PC-9 (cell line): ENCODE measurements around the gene ABHD4. TPM values are rescaled to one million over a fixed set of nuclear protein-coding genes. Genes with fewer than 3 reads are reported as not detected.

Experiments used
- BruUV-seq: library from RNA; stranded (reverse); fragments of 400-500 nt; replicated peaks from 2 replicates; lab custom pipeline; 2021; lab: Mats Ljungman, UMichigan
- CTCF ChIA-PET: fragments of 300-600 bp; sonication (Branson Sonifier 250); formaldehyde crosslinking; loops from one replicate; lab custom pipeline; 2022; ENCODE audit warnings: antibody characterized with exemption; lab: Charles Lee
- POLR2A ChIA-PET: fragments of 300-600 bp; sonication (Branson Sonifier 250); formaldehyde crosslinking; loops from one replicate; lab custom pipeline; 2022; ENCODE audit warnings: antibody characterized with exemption; ENCODE audit not compliant: unreplicated experiment; lab: Charles Lee
- DNase-seq, 2 experiments: peaks; one replicate each; pipeline versions ENCODE4 v3.0.0 to v3.0.0-alpha.2; 2015 to 2022; ENCODE audit warnings: mixed read lengths in 1 of 2
- H2AFZ ChIP-seq: fragments of 200-600 bp; sonication (generic); 2 replicates; pipeline ENCODE4 v1.8.1; 2017; ENCODE audit warnings: antibody characterized with exemption
- H3F3A ChIP-seq: fragments of 200-600 bp; sonication (generic); 2 replicates; pipeline ENCODE4 v1.8.1; 2017; ENCODE audit warnings: antibody characterized with exemption, mild to moderate bottlenecking, low read depth; ENCODE audit not compliant: insufficient read depth
- H3K27ac ChIP-seq: fragments of 200-600 bp; sonication (generic); 2 replicates; pipeline ENCODE4 v1.6.1; 2016; ENCODE audit warnings: mixed run types
- H3K27me3 ChIP-seq: fragments of 200-600 bp; sonication (generic); 2 replicates; pipeline ENCODE4 v1.6.1; 2016; ENCODE audit warnings: low read depth, mixed run types; ENCODE audit not compliant: insufficient read depth
- H3K36me3 ChIP-seq: fragments of 200-600 bp; sonication (generic); 2 replicates; pipeline ENCODE4 v1.6.1; 2016; ENCODE audit warnings: low read depth, mixed run types
- H3K4me1 ChIP-seq: fragments of 200-600 bp; sonication (generic); replicated peaks from 2 replicates; pipeline ENCODE4 v1.6.1; 2016; ENCODE audit warnings: mixed run types; ENCODE audit not compliant: insufficient read depth
- H3K4me2 ChIP-seq: fragments of 200-600 bp; sonication (generic); 2 replicates; pipeline ENCODE4 v1.6.1; 2017; ENCODE audit warnings: mixed run types
- H3K4me3 ChIP-seq: fragments of 200-600 bp; sonication (generic); 2 replicates; pipeline ENCODE4 v1.6.1; 2016; ENCODE audit warnings: mixed run types
- H3K79me2 ChIP-seq: fragments of 200-600 bp; sonication (generic); 2 replicates; pipeline ENCODE4 v1.6.1; 2017; ENCODE audit warnings: low read depth, mixed run types
- H3K9me2 ChIP-seq: fragments of 200-600 bp; sonication (generic); 2 replicates; pipeline ENCODE4 v1.8.1; 2017; ENCODE audit warnings: mild to moderate bottlenecking; ENCODE audit not compliant: insufficient read depth
- H3K9me3 ChIP-seq: fragments of 200-600 bp; sonication (generic); 2 replicates; pipeline ENCODE4 v1.8.1; 2016; ENCODE audit warnings: low read depth; ENCODE audit not compliant: insufficient read depth
- H4K20me1 ChIP-seq: fragments of 200-600 bp; sonication (generic); 2 replicates; pipeline ENCODE4 v1.8.1; 2017; ENCODE audit not compliant: insufficient read depth
- EZH2 ChIP-seq: fragments of 200-600 bp; sonication (generic); IDR thresholded peaks from 2 replicates; pipeline ENCODE4 v1.8.0; 2017; ENCODE audit warnings: antibody characterized with exemption, low read depth
- intact Hi-C: fragments of 100-400 bp; cut with micrococcal nuclease; formaldehyde crosslinking; loops from one replicate; pipeline ENCODE4 v1.10.0; 2022; ENCODE audit not compliant: unreplicated experiment
- total RNA-seq: library from RNA; stranded (reverse); gene quantifications from 2 replicates; pipeline ENCODE4 v1.2.3, GENCODE V29; 2021
- TF ChIP-seq, protein P1 (sequence below): fragments of 200-600 bp; sonication (generic); conservative IDR thresholded peaks from 2 replicates; pipeline ENCODE4 v1.6.1; 2017; ENCODE audit warnings: mixed run types, antibody characterized with exemption, mild to moderate bottlenecking, moderate library complexity

Gene ABHD4
- total RNA-seq, 1 experiment from 2014 or later, result 83.2 TPM

GRCh38 chr14:22589096-22589839, 8.8 kb upstream of the ABHD4 start, which contains the start of gene DAD1:
Gene DAD1 (minus strand): TSS chr14:22589224. CDS start chr14:22589157, 67 bp downstream.
- ChIA-PET CTCF (interaction anchor here (0.5 to 1.4 kb wide), 8 partner anchors 10 to 480 kb away, joined by 3 to 6 read pairs (median 4); no protein-coding TSS in a partner anchor), POLR2A (interaction anchor here (0.5 to 2.1 kb wide), 16 partner anchors 9 to 386 kb away, joined by 3 to 13 read pairs (median 4); partner anchors contain the start of genes ABHD4 and LRP10)
- intact Hi-C loops, result loop anchor here (1.0 kb wide), 1 partner anchor 25 kb away; no protein-coding TSS in a partner anchor
- no TSS peak for BruUV-seq
- Histone ChIP-seq H3K27ac (peak within 1 kb of the TSS; percentile 79), H2AFZ (peak within 1 kb of the TSS; percentile 92), H4K20me1 (no peaks in the 10 kb centered on the region; the same call in 1 of the 2 replicates), H3K36me3 (peaks cover 5% of the 10 kb centered on the region; the same call in 1 of the 2 replicates), H3K9me2 (no peaks in the 10 kb centered on the region), H3K4me1 (peaks cover 34% of the 10 kb centered on the region), H3K4me2 (peak within 1 kb of the TSS; percentile 90), H3F3A (peaks cover 10% of the 10 kb centered on the region; the same call in 1 of the 2 replicates), H3K27me3 (no peaks in the 10 kb centered on the region), H3K79me2 (peaks cover 47% of the 10 kb centered on the region), H3K4me3 (peak within 1 kb of the TSS; percentile 87), H3K9me3 (no peaks in the 10 kb centered on the region)
- TF ChIP-seq EZH2, result no peak
- TF ChIP-seq, protein P1, sequence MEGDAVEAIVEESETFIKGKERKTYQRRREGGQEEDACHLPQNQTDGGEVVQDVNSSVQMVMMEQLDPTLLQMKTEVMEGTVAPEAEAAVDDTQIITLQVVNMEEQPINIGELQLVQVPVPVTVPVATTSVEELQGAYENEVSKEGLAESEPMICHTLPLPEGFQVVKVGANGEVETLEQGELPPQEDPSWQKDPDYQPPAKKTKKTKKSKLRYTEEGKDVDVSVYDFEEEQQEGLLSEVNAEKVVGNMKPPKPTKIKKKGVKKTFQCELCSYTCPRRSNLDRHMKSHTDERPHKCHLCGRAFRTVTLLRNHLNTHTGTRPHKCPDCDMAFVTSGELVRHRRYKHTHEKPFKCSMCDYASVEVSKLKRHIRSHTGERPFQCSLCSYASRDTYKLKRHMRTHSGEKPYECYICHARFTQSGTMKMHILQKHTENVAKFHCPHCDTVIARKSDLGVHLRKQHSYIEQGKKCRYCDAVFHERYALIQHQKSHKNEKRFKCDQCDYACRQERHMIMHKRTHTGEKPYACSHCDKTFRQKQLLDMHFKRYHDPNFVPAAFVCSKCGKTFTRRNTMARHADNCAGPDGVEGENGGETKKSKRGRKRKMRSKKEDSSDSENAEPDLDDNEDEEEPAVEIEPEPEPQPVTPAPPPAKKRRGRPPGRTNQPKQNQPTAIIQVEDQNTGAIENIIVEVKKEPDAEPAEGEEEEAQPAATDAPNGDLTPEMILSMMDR, result no peak
- peak; percentile 95 to 97 for DNase-seq

DNA sequence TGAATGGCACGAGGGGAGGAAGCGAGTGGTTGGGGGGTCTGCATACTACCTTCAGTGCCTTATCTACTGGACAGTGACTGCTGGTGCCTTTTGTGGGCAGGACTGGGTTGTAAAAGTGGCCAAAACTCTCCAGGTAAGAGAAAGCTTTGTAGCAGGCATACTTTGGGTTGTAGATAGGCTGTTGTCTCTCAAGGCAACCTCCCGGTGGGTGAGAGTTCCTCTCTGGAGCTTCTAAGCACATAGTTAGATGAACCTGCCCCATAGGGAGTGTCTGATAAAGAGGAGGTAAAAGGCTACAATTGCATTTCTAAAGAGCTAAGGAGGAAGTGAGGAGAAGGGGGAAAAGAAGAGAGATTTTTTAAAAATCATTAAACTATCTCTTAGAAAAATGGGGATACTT, 4.9 kb upstream of the ABHD4 start:
- Histone ChIP-seq H2AFZ (no peak overlapping the region), H3K79me2 (peaks cover 9% of the 10 kb centered on the region), H3K4me2 (no peak overlapping the region), H3K9me3 (no peaks in the 10 kb centered on the region), H3K27me3 (no peaks in the 10 kb centered on the region), H3K4me1 (peaks cover 38% of the 10 kb centered on the region), H3K27ac (no peak overlapping the region), H4K20me1 (no peaks in the 10 kb centered on the region), H3K4me3 (no peak overlapping the region), H3K9me2 (no peaks in the 10 kb centered on the region), H3K36me3 (no peaks in the 10 kb centered on the region), H3F3A (peaks cover 10% of the 10 kb centered on the region; the same call in 1 of the 2 replicates)
- TF ChIP-seq, protein P1, result no peak
- TF ChIP-seq EZH2, result no peak
- CTCF ChIA-PET, result no interaction called here
- no TSS peak for BruUV-seq
- intact Hi-C loops, result no loop called here
- POLR2A ChIA-PET, result interaction anchor here (0.5 to 0.6 kb wide), 2 partner anchors 10 to 102 kb away, joined by 4 to 9 read pairs; no protein-coding TSS in a partner anchor
- no peak for DNase-seq

- CTCF ChIA-PET, result no interaction called here
These were observed 4.5 kb upstream of the ABHD4 start for GRCh38 chr14:22593601-22594000.

More at GRCh38 chr14:22593601-22594000, 4.5 kb upstream of the ABHD4 start:
- H3K27me3 ChIP-seq, result no peaks in the 10 kb centered on the region
- intact Hi-C loops, result no loop called here
- H4K20me1 ChIP-seq, result no peaks in the 10 kb centered on the region
- BruUV-seq, result no TSS peak
- no peak for DNase-seq
- H3K27ac ChIP-seq, result no peak overlapping the region
- H2AFZ ChIP-seq, result no peak overlapping the region
- no peak overlapping the region for H3K4me3 ChIP-seq
- no peaks in the 10 kb centered on the region for H3K36me3 ChIP-seq
- TF ChIP-seq, protein P1, result no peak
- TF ChIP-seq EZH2, result no peak
- no peaks in the 10 kb centered on the region for H3K9me2 ChIP-seq
- no peaks in the 10 kb centered on the region for H3K9me3 ChIP-seq
- 0 out of 2 replicates have a peak overlapping the region, but pooled peaks have one; percentile 1 for H3K4me2 ChIP-seq
- POLR2A ChIA-PET, result interaction anchor here (0.5 to 0.6 kb wide), 2 partner anchors 10 to 47 kb away, joined by 6 to 9 read pairs; no protein-coding TSS in a partner anchor
- H3K4me1 ChIP-seq, result peaks cover 37% of the 10 kb centered on the region
- H3F3A ChIP-seq, result peaks cover 13% of the 10 kb centered on the region; the same call in 1 of the 2 replicates
- H3K79me2 ChIP-seq, result peaks cover 9% of the 10 kb centered on the region
